H1 (cell line): ENCODE data around the gene SMPX. TPM values are rescaled to one million over a fixed set of nuclear protein-coding genes. Genes with fewer than 3 reads are reported as not detected.

Source experiments
- CHD2 ChIP-seq: IDR thresholded peaks from 2 replicates; pipeline ENCODE4 v1.6.1; 2012; ENCODE audit warnings: low read length, improper control_type of control experiment
- POU5F1 ChIP-seq: IDR thresholded peaks from 2 replicates; pipeline ENCODE4 v1.6.1; 2011; ENCODE audit warnings: low read depth, mild to moderate bottlenecking, low read length, moderate library complexity
- TCF12 ChIP-seq: IDR thresholded peaks from 2 replicates; pipeline ENCODE4 v1.6.1; 2011; ENCODE audit warnings: low read depth, mild to moderate bottlenecking, low read length
- polyA plus RNA-seq, 7 experiments: library from polyadenylated mRNA; depleted of rRNA in 3 of 7; stranded (reverse) in 5 of 7; unstranded in 2 of 7; fragments of >200 nt in 5 of 7; fragments of 200-250 nt in 2 of 7; gene quantifications; 1 replicate in 5 of 7; 2 replicates in 1 of 7; 4 replicates in 1 of 7; pipeline versions ENCODE4 v1.2.1 to v1.2.3, GENCODE V29; 2011 to 2013; ENCODE audit warnings: missing spikeins in 2 of 7, mixed read lengths in 2 of 7
- total RNA-seq: library from RNA; stranded (reverse); fragmentation: NEBNext Ultra II Directional; extraction: Animal tissue kit (Norgen Biotek cat#: 25700); gene quantifications from 2 replicates; pipeline ENCODE4 v1.2.1, GENCODE V29; 2021
- TF ChIP-seq, protein P1 (sequence below): IDR thresholded peaks from 2 replicates; pipeline ENCODE4 v1.6.1; 2011; ENCODE audit warnings: low read depth, mild to moderate bottlenecking, low read length; ENCODE audit not compliant: insufficient read depth

The SMPX gene
- total and polyA plus RNA-seq, 2 of the 8 experiments (the other 6 are each of a cell fraction or from before 2014, with no cell fraction given) = not detected

- TF ChIP-seq CHD2 (no peak), TCF12 (no peak), POU5F1 (no peak)
- TF ChIP-seq, protein P1, sequence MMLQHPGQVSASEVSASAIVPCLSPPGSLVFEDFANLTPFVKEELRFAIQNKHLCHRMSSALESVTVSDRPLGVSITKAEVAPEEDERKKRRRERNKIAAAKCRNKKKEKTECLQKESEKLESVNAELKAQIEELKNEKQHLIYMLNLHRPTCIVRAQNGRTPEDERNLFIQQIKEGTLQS = no peak
Observed at GRCh38 chrX:21764008-21764407, 6.1 kb upstream of the SMPX start (continued).
